ENCODE data around the gene MAEA. TPM values are rescaled to one million over a fixed set of nuclear protein-coding genes. Genes with fewer than 3 reads are reported as not detected.

The MAEA gene
- total RNA-seq, 2 experiments from 2014 or later = 38.9 to 40.4 TPM

- ChIA-PET POLR2A (no interaction called here), CTCF (no interaction called here)
- H3K36me3 Mint-ChIP-seq (ENCODE audit: low read depth) = peaks cover 21% of the 10 kb centered on the region
- H3K4me1 Mint-ChIP-seq = peaks cover 56% of the 10 kb centered on the region
- H3K27ac Mint-ChIP-seq = peak overlapping the region; percentile 89
- H3K4me3 Mint-ChIP-seq = peak overlapping the region; percentile 30
- no peaks in the 10 kb centered on the region for H3K27me3 Mint-ChIP-seq
- H3K9me3 Mint-ChIP-seq (ENCODE audit: low read depth) = no peaks in the 10 kb centered on the region
- intact Hi-C loops (cut with DNase I, micrococcal nuclease) = loop anchor here (2.0 to 5.0 kb wide), 6 partner anchors 21 to 627 kb away; partner anchors contain the start of genes LETM1 (in 1 of the 2) and NSD2 (in 1 of the 2)
- DNase-seq (no peak), ATAC-seq (no peak)
These were observed 44.1 kb upstream of the MAEA start for GRCh38 chr4:1245481-1246051.

GRCh38 chr4:1246111-1246881 lies 43.4 kb upstream of the MAEA start:
- Mint-ChIP-seq H3K27ac (peak overlapping the region; percentile 89), H3K4me3 (peak overlapping the region; percentile 89), H3K36me3 (ENCODE audit: low read depth) (peaks cover 25% of the 10 kb centered on the region), H3K4me1 (peaks cover 63% of the 10 kb centered on the region), H3K9me3 (ENCODE audit: low read depth) (no peaks in the 10 kb centered on the region), H3K27me3 (no peaks in the 10 kb centered on the region)
- CTCF ChIA-PET = interaction anchor here (0.6 kb wide), 1 partner anchor 100 kb away, joined by 3 read pairs; no protein-coding TSS in a partner anchor
- POLR2A ChIA-PET = no interaction called here
- peak; percentile 32 for DNase-seq
- intact Hi-C loops (cut with DNase I, micrococcal nuclease) = loop anchor here (2.0 to 5.0 kb wide), 6 partner anchors 21 to 626 kb away; partner anchors contain the start of genes LETM1 (in 1 of the 2) and NSD2 (in 1 of the 2)
- no peak for ATAC-seq

- no peaks in the 10 kb centered on the region for H3K9me3 Mint-ChIP-seq (ENCODE audit: low read depth)
- ATAC-seq = no peak
- ChIA-PET POLR2A (interaction anchor here (1.1 to 1.4 kb wide), 2 partner anchors 21 to 99 kb away, joined by 3 to 4 read pairs; no protein-coding TSS in a partner anchor), CTCF (interaction anchor here (0.6 to 0.7 kb wide), 2 partner anchors 99 to 290 kb away, joined by 3 read pairs; no protein-coding TSS in a partner anchor)
- H3K27ac Mint-ChIP-seq = peak overlapping the region; percentile 89
- H3K27me3 Mint-ChIP-seq = no peaks in the 10 kb centered on the region
- peak; percentile 57 for DNase-seq
- H3K36me3 Mint-ChIP-seq (ENCODE audit: low read depth) = peaks cover 32% of the 10 kb centered on the region
- H3K4me1 Mint-ChIP-seq = peaks cover 72% of the 10 kb centered on the region
- peak overlapping the region; percentile 89 for H3K4me3 Mint-ChIP-seq
- intact Hi-C loops (cut with DNase I, micrococcal nuclease) = loop anchor here (2.0 to 5.0 kb wide), 6 partner anchors 20 to 625 kb away; partner anchors contain the start of genes LETM1 (in 1 of the 2) and NSD2 (in 1 of the 2)
These were observed 42.5 kb upstream of the MAEA start for GRCh38 chr4:1246901-1247863.

- ChIA-PET CTCF (no interaction called here), POLR2A (interaction anchor here (0.5 to 1.4 kb wide), 3 partner anchors 10 to 99 kb away, joined by 3 to 4 read pairs (median 3); no protein-coding TSS in a partner anchor)
- ATAC-seq (peak; percentile 41), DNase-seq (no peak)
- H3K27ac Mint-ChIP-seq = peak overlapping the region; percentile 89
- intact Hi-C loops (cut with DNase I, micrococcal nuclease) = loop anchor here (1.0 to 5.0 kb wide), 13 partner anchors 19 to 624 kb away; partner anchors contain the start of genes DGKQ (in 1 of the 2), LETM1 (in 1 of the 2), MAEA (in 1 of the 2) and NSD2 (in 1 of the 2)
- H3K27me3 Mint-ChIP-seq = no peaks in the 10 kb centered on the region
- H3K4me3 Mint-ChIP-seq = peak overlapping the region; percentile 89
- H3K9me3 Mint-ChIP-seq (ENCODE audit: low read depth) = peaks cover 4% of the 10 kb centered on the region
- peaks cover 37% of the 10 kb centered on the region for H3K36me3 Mint-ChIP-seq (ENCODE audit: low read depth)
- H3K4me1 Mint-ChIP-seq = peaks cover 72% of the 10 kb centered on the region
These were observed 41.8 kb upstream of the MAEA start for GRCh38 chr4:1247864-1248244.

GRCh38 chr4:1248245-1249147 lies 41.2 kb upstream of the MAEA start, which contains the start of gene CTBP1:
CTBP1 (minus strand) TSS chr4:1249130; CDS start chr4:1241331, 7,799 bp downstream.
- peak within 1 kb of the TSS; percentile 89 for H3K4me3 Mint-ChIP-seq
- intact Hi-C loops (cut with DNase I, micrococcal nuclease) = loop anchor here (1.0 to 5.0 kb wide), 16 partner anchors 20 to 624 kb away; partner anchors contain the start of genes MAEA (in 2 of the 2), DGKQ (in 1 of the 2), FGFRL1 (in 1 of the 2) and GAK (in 1 of the 2)
- ATAC-seq (peak; percentile 43), DNase-seq (peak; percentile 89)
- peaks cover 73% of the 10 kb centered on the region for H3K4me1 Mint-ChIP-seq
- peaks cover 43% of the 10 kb centered on the region for H3K36me3 Mint-ChIP-seq (ENCODE audit: low read depth)
- ChIA-PET CTCF (interaction anchor here (0.5 to 3.0 kb wide), 3 partner anchors 15 to 97 kb away, joined by 3 to 17 read pairs (median 5); no protein-coding TSS in a partner anchor), POLR2A (interaction anchor here (0.5 to 1.4 kb wide), 3 partner anchors 10 to 98 kb away, joined by 3 to 5 read pairs (median 4); partner anchors contain the start of gene UVSSA)
- H3K27me3 Mint-ChIP-seq = no peaks in the 10 kb centered on the region
- peak within 1 kb of the TSS; percentile 94 for H3K27ac Mint-ChIP-seq
- peaks cover 5% of the 10 kb centered on the region for H3K9me3 Mint-ChIP-seq (ENCODE audit: low read depth)

- Mint-ChIP-seq H3K27me3 (no peaks in the 10 kb centered on the region), H3K4me3 (peak overlapping the region; percentile 80), H3K36me3 (ENCODE audit: low read depth) (peaks cover 48% of the 10 kb centered on the region), H3K4me1 (peaks cover 74% of the 10 kb centered on the region), H3K9me3 (ENCODE audit: low read depth) (peaks cover 7% of the 10 kb centered on the region), H3K27ac (peak overlapping the region; percentile 94)
- intact Hi-C loops (cut with DNase I, micrococcal nuclease) = loop anchor here (1.0 to 5.0 kb wide), 10 partner anchors 19 to 623 kb away; partner anchors contain the start of genes FGFRL1 (in 1 of the 2), GAK (in 1 of the 2), LETM1 (in 1 of the 2) and MAEA (in 1 of the 2)
- CTCF ChIA-PET = interaction anchor here (1.1 to 3.0 kb wide), 2 partner anchors 18 to 97 kb away, joined by 5 to 17 read pairs; no protein-coding TSS in a partner anchor
- ATAC-seq (peak; percentile 63), DNase-seq (peak; percentile 90)
- POLR2A ChIA-PET = interaction anchor here (0.8 to 1.1 kb wide), 2 partner anchors 40 to 98 kb away, joined by 3 to 5 read pairs; partner anchors contain the start of gene UVSSA
These were observed 40.5 kb upstream of the MAEA start for GRCh38 chr4:1249148-1249730.

- H3K4me3 Mint-ChIP-seq = peak overlapping the region; percentile 80
- H3K9me3 Mint-ChIP-seq (ENCODE audit: low read depth) = peaks cover 9% of the 10 kb centered on the region
- DNase-seq (peak; percentile 71), ATAC-seq (peak; percentile 31)
- H3K4me1 Mint-ChIP-seq = peaks cover 74% of the 10 kb centered on the region
- ChIA-PET CTCF (interaction anchor here (0.6 to 3.0 kb wide), 4 partner anchors 17 to 96 kb away, joined by 3 to 17 read pairs (median 4); no protein-coding TSS in a partner anchor), POLR2A (interaction anchor here (0.8 to 1.1 kb wide), 2 partner anchors 39 to 97 kb away, joined by 3 to 5 read pairs; partner anchors contain the start of gene UVSSA)
- intact Hi-C loops (cut with DNase I, micrococcal nuclease) = loop anchor here (1.0 to 5.0 kb wide), 10 partner anchors 18 to 622 kb away; partner anchors contain the start of genes FGFRL1 (in 1 of the 2), GAK (in 1 of the 2), LETM1 (in 1 of the 2) and MAEA (in 1 of the 2)
- peak overlapping the region; percentile 94 for H3K27ac Mint-ChIP-seq
- H3K27me3 Mint-ChIP-seq = no peaks in the 10 kb centered on the region
- peaks cover 51% of the 10 kb centered on the region for H3K36me3 Mint-ChIP-seq (ENCODE audit: low read depth)
These were observed 39.8 kb upstream of the MAEA start for GRCh38 chr4:1249731-1250526.

- peaks cover 51% of the 10 kb centered on the region for H3K36me3 Mint-ChIP-seq (ENCODE audit: low read depth)
These were observed 39.2 kb upstream of the MAEA start for GRCh38 chr4:1250527-1250812.

More at GRCh38 chr4:1250527-1250812, 39.2 kb upstream of the MAEA start:
- Mint-ChIP-seq H3K27me3 (no peaks in the 10 kb centered on the region), H3K9me3 (ENCODE audit: low read depth) (peaks cover 9% of the 10 kb centered on the region), H3K4me1 (peaks cover 74% of the 10 kb centered on the region), H3K27ac (peak overlapping the region; percentile 94), H3K4me3 (peak overlapping the region; percentile 80)
- POLR2A ChIA-PET = no interaction called here
- DNase-seq (no peak), ATAC-seq (no peak)
- intact Hi-C loops (cut with DNase I, micrococcal nuclease) = no loop called here
- CTCF ChIA-PET = interaction anchor here (1.2 to 3.0 kb wide), 2 partner anchors 17 to 68 kb away, joined by 3 to 17 read pairs; no protein-coding TSS in a partner anchor

All from activated CD4-positive, alpha-beta T cell treated with anti-CD3 and anti-CD28 coated beads for 36 hours (primary cell).